Lower leg skin (tissue), 3 donors: ENCODE results near the gene PAPOLB.

Experiments used
- POLR2A ChIP-seq, 2 donors: fragments of 450-650 bp; IDR thresholded peaks; one replicate each; pipeline ENCODE4 v1.6.1; 2016 to 2017; ENCODE audit warnings: antibody characterized with exemption in 2 of 2, mild to moderate bottlenecking in 1 of 2, moderate library complexity in 1 of 2
- TF ChIP-seq, protein P1 (sequence below), 3 donors: fragments of 450-650 bp; IDR thresholded peaks; one replicate each; pipeline ENCODE4 v1.5.1; 2016; ENCODE audit warnings: antibody characterized with exemption in 3 of 3, mild to moderate bottlenecking in 3 of 3, moderate library complexity in 2 of 3

DNA sequence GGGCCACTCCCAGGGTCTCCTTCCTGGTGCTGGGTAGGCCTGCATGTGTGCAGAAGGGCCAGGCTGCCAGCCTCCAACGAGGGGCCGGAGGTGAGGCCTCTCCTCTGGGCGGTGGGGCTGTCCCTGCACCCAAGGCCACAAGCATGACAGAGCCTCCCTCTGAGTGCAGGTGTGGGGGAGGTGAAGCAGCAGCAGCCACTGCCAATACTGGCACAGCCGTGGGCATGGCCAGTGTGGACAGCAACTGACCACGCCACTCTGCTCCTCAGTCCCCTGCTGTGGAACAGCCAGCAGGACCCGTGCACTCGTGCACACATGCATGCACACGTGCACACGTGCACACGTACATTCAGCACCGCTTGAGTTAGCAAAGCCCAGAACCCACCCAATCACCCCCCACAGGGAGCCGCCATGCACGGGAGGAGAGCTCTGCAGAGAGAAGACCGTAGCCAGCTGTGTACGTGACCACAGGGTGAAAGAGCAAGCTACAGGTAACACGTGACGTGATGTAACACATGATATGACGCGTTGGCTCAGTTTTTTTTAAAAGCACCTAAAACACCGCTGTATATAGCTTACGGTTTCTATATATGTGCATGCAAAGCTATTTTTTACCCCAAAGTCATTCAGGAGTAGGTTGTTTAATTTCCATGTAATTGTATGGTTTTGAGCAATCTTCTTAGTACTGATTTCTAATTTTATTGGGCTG lies 23.1 kb downstream of the PAPOLB start:
- TF ChIP-seq, protein P1, sequence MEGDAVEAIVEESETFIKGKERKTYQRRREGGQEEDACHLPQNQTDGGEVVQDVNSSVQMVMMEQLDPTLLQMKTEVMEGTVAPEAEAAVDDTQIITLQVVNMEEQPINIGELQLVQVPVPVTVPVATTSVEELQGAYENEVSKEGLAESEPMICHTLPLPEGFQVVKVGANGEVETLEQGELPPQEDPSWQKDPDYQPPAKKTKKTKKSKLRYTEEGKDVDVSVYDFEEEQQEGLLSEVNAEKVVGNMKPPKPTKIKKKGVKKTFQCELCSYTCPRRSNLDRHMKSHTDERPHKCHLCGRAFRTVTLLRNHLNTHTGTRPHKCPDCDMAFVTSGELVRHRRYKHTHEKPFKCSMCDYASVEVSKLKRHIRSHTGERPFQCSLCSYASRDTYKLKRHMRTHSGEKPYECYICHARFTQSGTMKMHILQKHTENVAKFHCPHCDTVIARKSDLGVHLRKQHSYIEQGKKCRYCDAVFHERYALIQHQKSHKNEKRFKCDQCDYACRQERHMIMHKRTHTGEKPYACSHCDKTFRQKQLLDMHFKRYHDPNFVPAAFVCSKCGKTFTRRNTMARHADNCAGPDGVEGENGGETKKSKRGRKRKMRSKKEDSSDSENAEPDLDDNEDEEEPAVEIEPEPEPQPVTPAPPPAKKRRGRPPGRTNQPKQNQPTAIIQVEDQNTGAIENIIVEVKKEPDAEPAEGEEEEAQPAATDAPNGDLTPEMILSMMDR (IDR thresholded peaks at IDR 0.05): no peak
- TF ChIP-seq POLR2A (IDR thresholded peaks at IDR 0.05): no peak
